ENCODE results near the gene DTX3L.

DNA sequence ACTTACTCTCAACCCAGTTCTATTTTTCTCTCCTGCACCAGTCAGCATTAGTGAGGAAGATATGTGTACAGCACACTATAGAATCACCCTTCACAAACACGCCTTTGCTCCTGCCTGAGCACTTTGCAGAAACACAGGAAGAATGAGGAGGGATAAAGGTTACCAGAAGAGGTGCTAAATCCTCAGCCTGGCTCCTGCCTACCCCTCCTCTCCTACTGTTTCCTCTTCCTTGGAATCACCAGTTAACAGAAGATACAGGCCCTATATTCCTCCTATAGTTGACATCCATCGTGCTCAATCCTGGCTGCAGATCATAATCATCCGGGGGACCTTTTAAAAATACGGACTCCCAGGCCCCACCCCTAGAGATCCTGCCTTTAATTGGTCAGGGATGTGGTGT, 42.2 kb downstream of the DTX3L start:
- TF ChIP-seq TEAD4 (IDR thresholded peaks at IDR 0.05; ENCODE audit: low read depth, low read length) (no peak), POLR2AphosphoS5 (IDR thresholded peaks at IDR 0.05; ENCODE audit: low read depth, low read length) (no peak), TAF1 (IDR thresholded peaks at IDR 0.05; ENCODE audit: low read depth, low read length) (no peak), EGR1 (IDR thresholded peaks at IDR 0.05; ENCODE audit: borderline replicate concordance, low read depth, low read length) (no peak), BACH1 (IDR thresholded peaks at IDR 0.05; ENCODE audit: low read length) (no peak)
- TF ChIP-seq, protein P1, sequence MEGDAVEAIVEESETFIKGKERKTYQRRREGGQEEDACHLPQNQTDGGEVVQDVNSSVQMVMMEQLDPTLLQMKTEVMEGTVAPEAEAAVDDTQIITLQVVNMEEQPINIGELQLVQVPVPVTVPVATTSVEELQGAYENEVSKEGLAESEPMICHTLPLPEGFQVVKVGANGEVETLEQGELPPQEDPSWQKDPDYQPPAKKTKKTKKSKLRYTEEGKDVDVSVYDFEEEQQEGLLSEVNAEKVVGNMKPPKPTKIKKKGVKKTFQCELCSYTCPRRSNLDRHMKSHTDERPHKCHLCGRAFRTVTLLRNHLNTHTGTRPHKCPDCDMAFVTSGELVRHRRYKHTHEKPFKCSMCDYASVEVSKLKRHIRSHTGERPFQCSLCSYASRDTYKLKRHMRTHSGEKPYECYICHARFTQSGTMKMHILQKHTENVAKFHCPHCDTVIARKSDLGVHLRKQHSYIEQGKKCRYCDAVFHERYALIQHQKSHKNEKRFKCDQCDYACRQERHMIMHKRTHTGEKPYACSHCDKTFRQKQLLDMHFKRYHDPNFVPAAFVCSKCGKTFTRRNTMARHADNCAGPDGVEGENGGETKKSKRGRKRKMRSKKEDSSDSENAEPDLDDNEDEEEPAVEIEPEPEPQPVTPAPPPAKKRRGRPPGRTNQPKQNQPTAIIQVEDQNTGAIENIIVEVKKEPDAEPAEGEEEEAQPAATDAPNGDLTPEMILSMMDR (IDR thresholded peaks at IDR 0.05; ENCODE audit: control extremely low read depth in 1 of 3, insufficient read depth in 1 of 3, low read depth in 1 of 3, low read length in 3 of 3), result no peak
- TF ChIP-seq, protein P2, sequence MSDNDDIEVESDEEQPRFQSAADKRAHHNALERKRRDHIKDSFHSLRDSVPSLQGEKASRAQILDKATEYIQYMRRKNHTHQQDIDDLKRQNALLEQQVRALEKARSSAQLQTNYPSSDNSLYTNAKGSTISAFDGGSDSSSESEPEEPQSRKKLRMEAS (IDR thresholded peaks at IDR 0.05), result no peak
